ENCODE data around the gene CAND2.

DNA sequence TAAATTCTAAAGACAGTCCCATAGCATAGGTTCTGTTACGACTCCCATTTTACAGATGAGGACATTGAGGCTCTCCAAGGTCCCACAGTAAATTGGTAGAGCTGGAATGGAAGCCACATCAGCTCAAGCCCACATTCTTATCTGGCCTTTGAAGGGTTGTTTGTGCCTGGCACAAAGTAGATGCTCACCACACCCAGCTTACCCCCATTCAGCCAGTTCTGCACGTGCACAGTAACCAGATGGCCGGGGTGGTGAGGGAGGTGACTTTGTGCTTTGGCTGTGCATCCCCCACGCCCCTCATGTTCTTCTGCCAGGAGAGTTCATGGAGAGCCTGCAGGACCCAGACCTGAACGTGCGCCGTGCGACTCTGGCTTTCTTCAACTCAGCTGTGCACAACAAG, 28.7 kb downstream of the CAND2 start:
- TF ChIP-seq, protein P1, sequence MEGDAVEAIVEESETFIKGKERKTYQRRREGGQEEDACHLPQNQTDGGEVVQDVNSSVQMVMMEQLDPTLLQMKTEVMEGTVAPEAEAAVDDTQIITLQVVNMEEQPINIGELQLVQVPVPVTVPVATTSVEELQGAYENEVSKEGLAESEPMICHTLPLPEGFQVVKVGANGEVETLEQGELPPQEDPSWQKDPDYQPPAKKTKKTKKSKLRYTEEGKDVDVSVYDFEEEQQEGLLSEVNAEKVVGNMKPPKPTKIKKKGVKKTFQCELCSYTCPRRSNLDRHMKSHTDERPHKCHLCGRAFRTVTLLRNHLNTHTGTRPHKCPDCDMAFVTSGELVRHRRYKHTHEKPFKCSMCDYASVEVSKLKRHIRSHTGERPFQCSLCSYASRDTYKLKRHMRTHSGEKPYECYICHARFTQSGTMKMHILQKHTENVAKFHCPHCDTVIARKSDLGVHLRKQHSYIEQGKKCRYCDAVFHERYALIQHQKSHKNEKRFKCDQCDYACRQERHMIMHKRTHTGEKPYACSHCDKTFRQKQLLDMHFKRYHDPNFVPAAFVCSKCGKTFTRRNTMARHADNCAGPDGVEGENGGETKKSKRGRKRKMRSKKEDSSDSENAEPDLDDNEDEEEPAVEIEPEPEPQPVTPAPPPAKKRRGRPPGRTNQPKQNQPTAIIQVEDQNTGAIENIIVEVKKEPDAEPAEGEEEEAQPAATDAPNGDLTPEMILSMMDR (IDR thresholded peaks at IDR 0.05; ENCODE audit: poor library complexity): no peak
- TF ChIP-seq EZH2 (IDR thresholded peaks at IDR 0.05; ENCODE audit: borderline replicate concordance) (no peak), EZH2phosphoT487 (IDR thresholded peaks at IDR 0.05; ENCODE audit: low read depth, severe bottlenecking, unreplicated experiment) (no peak)

Measured in hepatocyte (in vitro differentiated cells).